ENCODE measurements around the gene ABLIM1.

Gene ABLIM1

GRCh38 chr10:114389426-114389825 is 268.6 kb downstream of the ABLIM1 start:
- DNase-seq (ENCODE audit: low spot score): no peak

DNA sequence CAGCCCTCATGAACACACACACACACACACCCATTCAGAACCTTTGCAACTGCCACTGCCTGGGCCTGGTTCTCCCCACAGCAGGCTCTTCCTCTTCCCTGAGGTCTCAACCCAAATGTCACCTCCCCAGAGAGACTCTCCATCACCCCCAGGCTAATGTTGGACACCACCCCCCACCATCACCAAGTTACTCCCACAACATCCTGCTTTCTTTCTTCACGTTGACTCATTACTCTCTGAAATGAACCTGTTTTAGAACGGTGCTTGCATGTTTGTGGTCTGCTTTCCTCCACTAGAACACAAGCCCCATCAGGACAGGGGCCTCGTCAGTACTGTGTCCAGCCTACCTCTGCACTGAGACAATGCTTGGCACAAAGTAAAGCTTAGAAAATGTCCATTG is 269.8 kb downstream of the ABLIM1 start:
- no peak for DNase-seq (ENCODE audit: low spot score)

DNA sequence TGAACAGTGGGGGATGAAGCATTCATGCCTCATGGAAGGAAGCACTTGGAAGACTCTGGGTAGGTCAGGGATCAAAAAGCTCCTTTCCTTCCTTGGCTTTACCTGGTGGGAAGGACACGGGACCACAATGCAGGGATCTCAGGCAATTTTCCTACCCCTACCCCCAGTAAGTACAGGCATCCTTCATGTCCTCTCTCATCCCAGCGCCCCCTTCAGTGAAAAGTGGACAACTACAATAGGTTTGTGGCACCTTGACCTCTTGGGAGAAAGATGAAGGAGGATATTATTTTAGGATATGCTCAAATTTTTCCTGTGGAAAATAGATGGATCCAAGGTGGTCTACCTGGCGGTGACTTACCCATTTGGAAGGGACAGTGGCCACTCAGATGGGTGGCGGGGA is 270.3 kb downstream of the ABLIM1 start:
- no peak for DNase-seq (ENCODE audit: low spot score)

DNA sequence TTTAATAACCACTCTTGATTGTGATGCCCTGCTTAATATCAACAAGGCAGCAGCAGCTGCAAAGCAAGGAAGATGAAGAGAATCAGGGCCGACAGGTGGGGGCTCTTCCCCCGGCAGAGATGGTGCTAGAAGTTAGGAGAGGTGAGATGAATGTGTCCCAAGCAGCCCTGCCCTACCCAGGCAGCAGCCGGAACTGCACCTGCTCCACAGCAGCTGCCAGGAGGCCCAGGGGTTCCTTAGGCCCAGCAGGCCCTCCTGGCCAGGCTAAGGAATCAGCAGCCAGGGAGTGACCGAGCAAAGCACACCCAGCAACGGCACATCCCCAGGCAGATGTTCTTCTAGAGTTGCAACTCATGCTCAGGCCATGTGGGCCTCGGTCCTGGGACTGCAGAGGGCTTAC is 271.6 kb downstream of the ABLIM1 start:
- no peak for DNase-seq (ENCODE audit: low spot score)

DNA sequence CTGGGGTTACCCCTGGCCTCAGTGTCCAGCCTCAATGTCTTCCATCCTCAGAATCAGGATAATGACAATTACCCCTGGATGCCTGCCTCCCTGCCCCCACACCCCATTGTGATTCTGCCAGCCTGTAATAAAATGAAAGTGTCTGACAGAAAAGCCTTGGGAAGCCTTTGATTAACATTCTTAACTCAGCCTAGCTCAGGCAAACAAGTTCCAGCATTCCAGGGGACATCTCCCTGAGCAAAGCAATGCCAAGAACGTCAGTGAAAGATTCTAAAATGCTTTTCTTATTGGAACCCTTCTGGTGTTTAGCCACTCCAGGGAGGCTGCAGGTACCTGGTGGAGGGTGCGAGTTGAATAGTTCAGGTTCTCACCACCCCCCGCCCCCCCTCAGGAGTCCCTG is 272.5 kb downstream of the ABLIM1 start:
- DNase-seq (ENCODE audit: low spot score): no peak

- DNase-seq (ENCODE audit: low spot score): no peak
Measured at GRCh38 chr10:114384601-114385000, 273.5 kb downstream of the ABLIM1 start.

DNA sequence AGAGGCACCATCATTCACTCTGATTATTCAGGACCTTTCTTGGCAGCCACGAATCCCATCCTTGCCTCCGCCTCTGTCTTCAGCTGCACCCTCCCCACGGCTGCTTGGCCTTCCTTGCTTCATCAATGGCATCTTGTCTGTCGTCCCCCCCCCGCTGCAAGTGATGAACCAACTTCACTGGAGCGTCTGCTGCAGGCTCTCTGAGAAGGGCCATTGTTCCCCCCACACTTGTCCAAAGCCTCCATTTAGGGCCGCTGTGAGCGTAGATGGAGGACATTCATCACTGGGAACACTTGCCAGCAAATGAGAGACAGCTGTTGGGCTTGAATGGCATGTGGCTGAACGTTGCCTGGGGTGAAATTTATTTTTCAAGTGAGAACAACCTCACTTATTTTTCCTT is 273.9 kb downstream of the ABLIM1 start:
- no peak for DNase-seq (ENCODE audit: low spot score)
